SK-N-SH treated with all-trans-retinoic acid at 6 μM for 48 hours (cell line): Measurements from ENCODE around the gene TPST1.
"Not testable (repeated sequence)": the region's sequence is repeated elsewhere in the genome, so short reads cannot be mapped to it uniquely, and the experiment has no call there.

Source experiments
- ARNTL ChIP-seq: fragments of 450-650 bp; formaldehyde crosslinking; IDR thresholded peaks from 2 replicates; pipeline ENCODE4 v1.5.0; 2020; ENCODE audit warnings: low read depth, mild to moderate bottlenecking, moderate library complexity, borderline replicate concordance
- BACH2 ChIP-seq: fragments of 250-450 bp; sonication (Bioruptor Pico); IDR thresholded peaks from 2 replicates; pipeline ENCODE4 v1.9.0; 2021; ENCODE audit warnings: mild to moderate bottlenecking, borderline replicate concordance
- CREB5 ChIP-seq: fragments of 250-450 bp; sonication (Bioruptor Pico); IDR thresholded peaks from 2 replicates; pipeline ENCODE4 v1.5.1; 2020; ENCODE audit warnings: low read depth, mild to moderate bottlenecking, moderate library complexity
- CSDC2 ChIP-seq: fragments of 250-450 bp; sonication (Bioruptor Pico); IDR thresholded peaks from 2 replicates; pipeline ENCODE4 v1.5.0; 2020; ENCODE audit warnings: mild to moderate bottlenecking, moderate library complexity
- CSRNP3 ChIP-seq: fragments of 250-450 bp; sonication (Bioruptor Pico); IDR thresholded peaks from 2 replicates; pipeline ENCODE4 v1.5.1; 2021; ENCODE audit warnings: mild to moderate bottlenecking, moderate library complexity
- OSR1 ChIP-seq: fragments of 250-450 bp; sonication (Bioruptor Pico); IDR thresholded peaks from 2 replicates; pipeline ENCODE4 v1.8.0; 2022; ENCODE audit warnings: moderate library complexity, mild to moderate bottlenecking, inconsistent platforms
- PATZ1 ChIP-seq: fragments of 250-450 bp; sonication (Bioruptor Pico); IDR thresholded peaks from 2 replicates; pipeline ENCODE4 v1.8.0; 2020; ENCODE audit warnings: mild to moderate bottlenecking, moderate library complexity, borderline replicate concordance
- RARB ChIP-seq: fragments of 250-450 bp; sonication (Bioruptor Pico); IDR thresholded peaks from 2 replicates; pipeline ENCODE4 v1.8.0; 2021; ENCODE audit warnings: mild to moderate bottlenecking, moderate library complexity
- SNAI2 ChIP-seq: fragments of 250-450 bp; sonication (Bioruptor Pico); IDR thresholded peaks from 2 replicates; pipeline ENCODE4 v1.5.0; 2020; ENCODE audit warnings: mild to moderate bottlenecking, moderate library complexity
- TCF4 ChIP-seq: fragments of 250-450 bp; sonication (Bioruptor Pico); IDR thresholded peaks from 2 replicates; pipeline ENCODE4 v1.8.0; 2021; ENCODE audit warnings: mild to moderate bottlenecking, moderate library complexity, borderline replicate concordance

- not testable (repeated sequence) for TF ChIP-seq PATZ1 (CRISPR knock-in tag); CREB5 (CRISPR knock-in tag); SNAI2 (CRISPR knock-in tag); CSDC2 (CRISPR knock-in tag); RARB; OSR1; ARNTL; BACH2; TCF4 (CRISPR knock-in tag); CSRNP3
These were observed 169.2 kb downstream of the TPST1 start for GRCh38 chr7:66374141-66374840.
